Effector CD8-positive, alpha-beta T cell (primary cell): ENCODE measurements around the gene RARB.

ENCODE experiments used
- DNase-seq: peaks from one replicate; lab custom pipeline; 2025; lab: John Stamatoyannopoulos, UW

The RARB gene

GRCh38 chr3:25554376-25554775, 126.3 kb downstream of the RARB start:
- DNase-seq = no peak

DNA sequence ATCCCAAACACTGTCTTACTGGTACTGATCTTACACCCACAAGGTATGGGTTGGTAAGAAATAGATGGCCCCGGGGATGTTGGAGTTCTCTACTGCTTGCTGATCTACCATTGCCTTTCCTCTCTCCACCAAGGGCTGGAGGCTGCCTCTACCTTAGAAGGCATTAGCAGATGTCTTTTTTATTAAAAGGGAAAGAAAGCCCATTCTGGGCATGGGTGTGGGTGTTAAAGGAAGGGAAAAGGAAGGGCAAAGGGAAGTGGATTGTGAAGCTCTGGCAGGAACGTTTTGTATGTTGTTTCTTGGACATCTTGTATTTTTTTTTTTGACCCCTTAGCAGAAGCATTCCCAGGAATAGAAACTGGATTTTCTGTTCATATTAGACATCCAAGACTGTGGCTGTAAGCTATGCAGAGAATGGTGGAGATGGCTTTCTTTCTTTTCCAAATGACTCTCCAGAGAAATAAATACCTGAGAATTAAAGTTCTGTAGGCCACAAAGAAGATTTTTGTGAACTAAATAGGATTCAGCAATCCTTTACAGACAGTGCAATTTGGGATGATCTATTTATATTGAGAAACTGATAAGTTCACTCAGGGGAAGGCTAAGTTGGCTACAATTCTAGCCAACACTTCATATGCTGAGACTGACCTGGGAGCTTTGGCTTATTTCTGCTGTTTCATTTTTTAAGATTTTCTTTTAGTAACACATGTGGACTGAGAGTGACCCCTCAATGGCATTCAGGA, 127.8 kb downstream of the RARB start:
- no peak for DNase-seq

DNA sequence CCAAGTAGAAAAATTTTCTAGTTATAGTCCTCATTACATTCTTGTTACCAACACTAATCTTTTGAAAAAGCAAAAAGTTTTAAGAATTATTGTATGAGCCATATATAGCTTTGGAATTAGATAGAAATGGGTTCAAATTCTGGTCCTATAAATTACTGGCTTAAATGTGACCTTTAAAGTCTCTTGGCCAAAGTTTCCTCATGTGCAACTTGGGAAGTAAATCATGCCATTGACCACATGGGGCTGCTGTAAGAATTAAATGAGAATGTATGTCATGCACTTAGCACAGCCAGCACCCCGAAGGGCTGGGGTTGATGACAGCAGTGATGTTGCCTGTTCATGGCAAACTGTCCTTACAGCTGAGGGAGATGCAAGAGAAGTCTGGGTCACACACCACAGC, 128.4 kb downstream of the RARB start:
- DNase-seq = no peak

DNA sequence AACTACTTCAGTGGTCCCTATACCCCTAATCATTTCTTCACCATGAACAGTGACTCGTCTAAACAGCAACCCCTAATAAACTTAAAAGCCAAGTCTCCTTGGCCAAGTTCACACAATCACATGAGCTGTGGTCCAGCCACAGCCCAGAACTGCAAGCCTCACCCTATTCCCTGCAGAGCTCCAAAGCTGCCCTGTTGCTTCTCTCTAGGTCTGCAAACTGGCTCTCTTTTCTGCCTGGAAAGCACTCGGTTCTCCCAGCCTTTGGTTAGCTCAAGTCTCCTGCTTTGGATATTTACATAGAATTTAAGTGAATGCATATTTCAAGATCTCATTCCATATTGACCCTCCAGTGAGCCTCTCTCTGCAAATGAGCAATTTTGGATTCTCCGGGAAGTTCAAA, 129.6 kb downstream of the RARB start:
- no peak for DNase-seq

DNA sequence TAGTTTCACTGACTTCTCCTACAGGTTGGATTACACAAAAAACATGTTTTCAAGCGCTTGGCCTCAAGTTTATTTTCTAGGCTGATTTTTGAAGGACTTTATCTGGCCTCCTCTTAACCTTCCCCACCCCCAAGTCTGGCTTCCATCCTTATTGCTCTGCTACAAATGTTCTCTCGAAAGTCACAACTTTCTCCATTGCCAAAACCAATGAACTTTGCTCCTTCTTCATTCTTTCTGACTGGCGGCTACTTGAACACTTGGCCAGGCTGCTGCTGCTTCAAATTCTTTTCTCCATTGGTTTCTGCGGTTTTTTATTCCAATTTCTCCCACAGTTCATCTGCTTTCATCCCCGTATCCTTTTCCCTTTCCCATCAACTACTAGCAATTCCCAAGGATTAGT, 130.1 kb downstream of the RARB start:
- DNase-seq = no peak

DNA sequence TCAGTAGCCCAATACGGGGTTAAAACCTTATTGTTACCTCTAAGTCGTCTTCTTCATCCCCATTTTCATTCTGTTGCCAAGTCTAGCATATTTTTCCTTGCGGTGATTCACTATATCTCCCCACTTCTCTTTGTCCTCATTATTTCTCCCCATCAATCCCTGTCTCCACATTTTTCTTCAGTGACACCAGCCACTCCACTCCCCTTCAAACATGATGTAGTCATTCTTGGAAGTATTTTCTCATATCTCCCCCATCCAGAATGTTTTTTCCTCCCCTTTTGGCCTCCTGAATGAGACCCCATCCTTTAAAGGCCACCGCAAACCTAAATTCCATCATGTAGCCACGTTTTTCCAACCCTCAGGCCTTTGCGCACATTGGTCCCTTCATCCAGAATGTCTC, 130.7 kb downstream of the RARB start:
- DNase-seq = no peak

DNA sequence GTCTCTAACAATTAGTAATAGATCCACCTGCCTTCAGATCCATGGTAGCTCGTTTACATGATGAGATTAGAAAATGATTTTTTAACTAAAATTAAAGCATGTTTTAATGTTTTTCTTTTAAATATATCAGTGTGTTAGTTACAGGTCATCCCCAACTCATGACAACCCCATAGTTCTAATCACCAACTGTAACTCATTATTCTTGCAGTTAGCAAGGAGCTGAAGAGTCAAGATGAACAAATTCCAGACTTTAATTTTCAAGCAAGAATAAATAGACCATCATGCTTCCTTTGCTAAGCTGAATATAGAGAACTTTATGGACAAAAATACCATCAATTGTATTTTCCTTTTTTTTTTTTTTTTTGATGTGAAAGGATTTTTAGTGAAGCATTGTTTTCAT, 135.5 kb downstream of the RARB start:
- DNase-seq = no peak

- no peak for DNase-seq
Observed at GRCh38 chr3:25564075-25564474, 136.0 kb downstream of the RARB start.

GRCh38 chr3:25565807-25566206, 137.7 kb downstream of the RARB start:
- no peak for DNase-seq

DNA sequence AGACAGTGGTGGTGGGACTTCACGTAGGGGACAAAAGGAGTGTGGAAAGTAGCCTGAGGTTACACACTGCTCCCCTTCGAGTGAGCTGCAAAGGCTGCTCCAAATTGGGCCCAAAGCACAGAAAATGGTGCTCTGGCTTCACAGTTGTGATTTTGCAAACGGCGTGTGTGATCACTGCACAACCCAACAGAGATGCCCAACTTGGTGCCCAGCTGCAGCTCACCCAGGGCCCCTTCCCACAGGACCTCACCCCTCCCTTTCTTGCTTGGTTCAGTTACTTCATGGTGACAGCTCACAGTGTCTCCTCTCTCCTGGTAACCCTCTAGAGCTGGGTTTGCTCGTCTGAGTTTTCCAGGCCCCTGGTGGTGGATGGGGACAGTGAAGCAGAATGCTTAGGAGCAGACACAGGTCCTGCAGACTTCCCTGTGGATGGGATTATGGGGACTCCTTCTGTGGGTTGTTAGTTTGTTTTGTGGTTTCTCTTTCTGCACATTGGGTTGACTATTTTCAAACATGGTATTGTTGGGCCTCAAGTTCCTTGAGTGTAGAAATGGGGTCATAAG, 138.4 kb downstream of the RARB start:
- DNase-seq = no peak

DNA sequence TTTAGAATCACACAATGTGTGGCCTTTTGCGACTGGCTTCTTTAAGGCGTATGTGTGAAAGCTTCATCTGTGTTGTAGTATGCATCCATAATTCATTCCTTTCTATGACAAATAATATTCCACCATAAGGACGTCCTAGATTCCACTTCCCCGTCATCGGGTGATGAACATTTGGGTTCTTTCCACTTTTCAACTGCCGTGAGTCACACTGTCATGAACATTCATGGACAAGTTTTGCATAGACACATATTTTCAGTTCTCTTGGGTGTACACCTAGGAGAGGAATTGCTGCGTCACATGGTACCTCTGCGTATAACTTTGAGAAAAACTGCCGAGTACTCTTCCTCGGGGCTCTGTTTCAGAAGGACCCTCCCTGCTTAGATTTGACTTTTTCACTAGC, 139.3 kb downstream of the RARB start:
- no peak for DNase-seq

DNA sequence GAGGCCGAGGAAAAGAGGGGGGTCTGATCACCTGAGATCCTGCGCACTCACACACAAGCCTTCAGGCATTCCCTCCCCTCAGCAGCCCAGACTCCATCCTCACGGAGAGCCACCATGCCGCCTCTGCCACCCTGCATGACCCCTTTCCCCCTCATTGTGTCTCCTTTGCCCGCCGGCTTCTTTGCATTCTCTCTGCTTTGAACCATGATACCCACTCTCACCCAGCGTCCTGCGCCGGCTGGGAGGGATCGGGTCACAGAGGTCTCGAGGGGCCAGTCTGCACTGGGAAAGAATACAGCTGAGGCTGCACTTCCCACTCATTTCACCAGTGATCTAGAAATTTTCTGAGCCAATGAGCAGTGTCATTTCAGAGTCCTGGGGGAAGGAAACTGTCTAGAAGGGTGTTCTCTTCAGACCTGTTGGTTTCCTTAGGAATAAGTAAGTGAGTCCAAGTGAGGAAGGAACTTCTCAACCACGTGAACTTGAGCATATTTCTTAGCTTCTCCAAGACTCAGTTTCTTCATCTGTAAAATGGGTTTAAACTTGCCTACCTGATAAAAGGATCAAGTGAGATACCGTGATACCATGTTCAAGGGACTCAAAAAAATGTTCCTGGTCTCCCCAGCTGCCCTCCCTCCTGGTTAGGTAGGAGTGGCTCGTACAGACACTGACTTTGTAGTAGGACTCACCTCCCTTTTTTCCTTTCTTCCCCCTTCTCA, 139.9 kb downstream of the RARB start:
- no peak for DNase-seq

DNA sequence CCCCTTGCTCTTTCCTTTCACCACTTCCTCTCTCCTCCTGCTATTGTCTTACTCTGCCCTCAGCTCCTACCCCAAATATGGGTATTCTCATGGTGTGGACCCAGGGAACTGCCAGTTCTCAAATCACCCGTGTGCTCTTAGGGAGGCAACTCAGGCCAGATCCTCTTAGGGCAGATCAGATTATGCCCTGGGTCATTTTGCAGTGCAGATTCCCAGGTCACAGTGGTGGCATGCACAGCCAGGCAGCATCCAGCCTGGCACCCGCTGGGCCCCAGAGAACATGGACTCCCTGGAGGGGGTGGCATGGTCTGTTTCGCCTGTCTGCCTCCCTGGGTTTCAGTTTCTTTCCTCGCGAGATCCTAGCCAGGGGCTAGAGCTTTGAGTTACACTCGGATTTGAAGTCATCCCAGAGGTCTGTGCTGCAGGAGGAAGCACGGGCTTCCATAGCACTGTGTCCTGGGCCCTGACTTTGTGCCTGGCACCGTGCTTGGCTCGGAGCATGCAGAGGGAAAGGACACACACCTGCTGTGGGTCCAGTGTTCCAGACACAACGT, 140.5 kb downstream of the RARB start:
- no peak for DNase-seq

GRCh38 chr3:25571285-25571684, 143.2 kb downstream of the RARB start:
- no peak for DNase-seq

GRCh38 chr3:25572336-25572735, 144.3 kb downstream of the RARB start:
- DNase-seq = no peak

- no peak for DNase-seq
Observed at GRCh38 chr3:25572919-25573385, 144.9 kb downstream of the RARB start.

GRCh38 chr3:25573386-25574171, 145.5 kb downstream of the RARB start:
- no peak for DNase-seq

GRCh38 chr3:25574172-25574765, 146.2 kb downstream of the RARB start:
- DNase-seq = no peak

DNA sequence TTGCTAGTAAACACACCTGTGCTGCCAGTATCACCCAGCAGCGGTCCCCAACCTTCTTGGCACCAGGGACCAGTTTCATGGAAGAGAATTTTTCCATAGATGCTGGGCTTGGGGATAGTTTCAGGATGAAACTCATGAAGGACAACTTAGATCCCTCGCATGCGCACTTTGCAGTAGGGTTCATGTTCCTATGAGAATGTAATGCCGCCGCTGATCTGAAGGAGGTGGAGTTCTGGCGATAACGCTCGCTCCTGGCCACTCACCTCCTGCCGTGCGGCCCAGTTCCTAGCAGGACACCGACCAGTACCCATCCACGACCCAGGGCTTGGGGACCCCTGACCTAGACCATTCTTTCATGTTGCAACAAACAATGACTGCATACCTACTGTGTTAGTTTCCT, 146.9 kb downstream of the RARB start:
- no peak for DNase-seq

DNA sequence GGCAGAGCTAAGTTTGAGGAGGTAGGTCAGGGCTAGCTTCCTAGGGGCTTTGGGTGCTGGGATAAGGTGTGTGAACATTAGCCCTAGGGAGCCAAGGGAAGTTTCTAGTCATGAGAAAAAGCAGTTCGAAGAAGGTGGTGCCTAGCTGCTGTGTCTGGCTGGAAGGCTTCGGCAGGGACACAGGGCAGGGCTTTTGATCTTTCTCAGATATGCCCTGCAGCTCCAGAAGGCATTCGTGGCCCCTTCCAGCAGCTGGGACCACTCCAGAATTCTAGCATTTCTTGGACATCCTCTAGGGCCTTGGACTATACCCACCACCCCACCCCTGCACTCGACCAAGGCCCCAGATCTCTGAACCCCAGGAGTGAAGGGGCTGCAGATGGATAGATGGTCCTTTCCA, 148.1 kb downstream of the RARB start:
- no peak for DNase-seq

- DNase-seq = no peak
Observed at GRCh38 chr3:25576831-25577454, 148.9 kb downstream of the RARB start.
